Activated CD8-positive, alpha-beta T cell treated with anti-CD3 and anti-CD28 coated beads for 36 hours (primary cell): ENCODE data around the gene UBE2G1. TPM values are rescaled to one million over a fixed set of nuclear protein-coding genes. Genes with fewer than 3 reads are reported as not detected.

Experiments used
- ATAC-seq: fragments of 200-7000 bp; cut with Tn5 transposase; one replicate; pipeline ENCODE4 v1.10.0; 2021; ENCODE audit warnings: mild to moderate bottlenecking, moderate library complexity
- CTCF ChIA-PET: fragments of 350-600 bp; sonication (Branson Sonifier 250); formaldehyde crosslinking; loops from one replicate; lab custom pipeline; 2021; ENCODE audit warnings: antibody characterized with exemption; lab: Charles Lee
- POLR2A ChIA-PET: fragments of 350-600 bp; sonication (Branson Sonifier 250); formaldehyde crosslinking; loops from one replicate; lab custom pipeline; 2021; ENCODE audit warnings: antibody characterized with exemption; lab: Charles Lee
- DNase-seq: peaks from one replicate; pipeline ENCODE4 v3.0.0-alpha.2; 2020
- H3K27ac Mint-ChIP-seq: one replicate; pipeline ENCODE4 v1.8.0; 2021; ENCODE audit warnings: mild to moderate bottlenecking, mixed read lengths
- H3K27me3 Mint-ChIP-seq: one replicate; pipeline ENCODE4 v1.8.0; 2021; ENCODE audit warnings: mixed read lengths
- H3K36me3 Mint-ChIP-seq: one replicate; pipeline ENCODE4 v1.8.0; 2021; ENCODE audit warnings: low read depth, mixed read lengths
- H3K4me1 Mint-ChIP-seq: one replicate; pipeline ENCODE4 v1.8.0; 2021; ENCODE audit warnings: low read depth, mixed read lengths
- H3K4me3 Mint-ChIP-seq: one replicate; pipeline ENCODE4 v1.8.0; 2021; ENCODE audit warnings: mild to moderate bottlenecking, moderate library complexity, mixed read lengths
- H3K9me3 Mint-ChIP-seq: one replicate; pipeline ENCODE4 v1.8.0; 2021; ENCODE audit warnings: mixed read lengths
- CTCF ChIP-seq: fragments of 200-600 bp; IDR thresholded peaks from one replicate; pipeline ENCODE4 v1.8.0; 2022; ENCODE audit warnings: antibody characterized with exemption, mild to moderate bottlenecking
- intact Hi-C: fragments of 100-400 bp; cut with micrococcal nuclease; formaldehyde crosslinking; loops from one replicate; pipeline ENCODE4 v1.10.0; 2022
- total RNA-seq, 2 experiments: library from RNA; stranded (reverse); gene quantifications; one replicate each; pipeline ENCODE4 v1.2.3, GENCODE V29; 2021

Gene UBE2G1
- total RNA-seq, 2 experiments from 2014 or later: 40.2 to 44.0 TPM

DNA sequence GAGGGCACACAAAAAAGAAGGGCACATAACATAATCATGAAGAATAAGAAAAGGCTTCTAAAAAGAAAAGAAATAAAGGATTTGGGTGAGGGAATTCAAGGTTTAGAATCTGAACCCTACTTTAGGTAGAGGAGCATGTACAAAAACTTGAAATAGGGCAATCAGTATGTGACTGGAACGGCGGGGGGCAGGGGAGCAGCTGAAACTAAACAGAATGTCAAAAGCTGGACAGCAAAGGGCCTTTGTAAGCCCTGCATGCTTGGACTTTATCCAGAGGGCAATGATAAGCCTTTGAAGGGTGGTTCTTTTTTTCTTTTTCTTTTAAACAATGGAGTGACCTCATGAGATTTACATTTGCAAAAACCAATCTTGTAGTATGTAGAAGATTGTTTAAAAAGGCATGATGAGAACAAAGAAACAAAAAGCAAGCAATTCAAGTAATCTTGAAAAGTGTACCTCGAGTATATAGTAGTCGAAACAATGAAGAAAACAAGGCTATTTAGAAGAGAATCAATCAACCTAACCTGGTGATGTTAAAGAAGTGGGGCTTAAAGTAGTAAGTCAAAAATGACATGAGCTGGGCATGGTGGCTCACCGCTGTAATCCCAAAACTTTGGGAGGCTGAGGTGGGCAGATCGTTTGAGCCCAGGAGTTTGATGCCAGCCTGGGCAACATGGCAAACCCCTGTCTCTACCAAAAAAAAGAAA is 56.0 kb downstream of the UBE2G1 start:
- Mint-ChIP-seq H3K36me3 (no peaks in the 10 kb centered on the region), H3K4me1 (peaks cover 54% of the 10 kb centered on the region), H3K9me3 (no peaks in the 10 kb centered on the region), H3K4me3 (no peak overlapping the region), H3K27ac (peak overlapping the region; percentile 4), H3K27me3 (no peaks in the 10 kb centered on the region)
- POLR2A ChIA-PET: no interaction called here
- DNase-seq: no peak
- no peak for TF ChIP-seq CTCF
- intact Hi-C loops: no loop called here
- ATAC-seq: no peak
- CTCF ChIA-PET: no interaction called here

DNA sequence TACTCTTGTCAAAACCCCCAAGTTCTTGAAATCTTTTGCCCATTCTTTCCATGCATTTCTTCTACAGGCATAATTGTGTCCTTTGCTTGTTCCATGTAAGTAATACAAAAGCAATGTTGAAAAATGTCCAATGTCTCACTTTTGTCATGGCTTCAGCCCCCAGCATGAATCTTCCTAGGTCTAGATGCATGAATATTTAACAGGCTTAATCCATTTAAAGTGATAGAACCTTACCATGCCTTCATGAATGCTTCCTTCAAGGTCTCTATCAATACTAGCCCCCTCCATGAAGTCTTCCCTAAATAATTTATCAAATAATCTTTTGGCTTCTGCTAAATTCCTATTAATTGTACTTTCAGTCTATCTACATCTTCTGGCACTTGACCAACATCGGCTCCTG is 56.6 kb downstream of the UBE2G1 start:
- ATAC-seq (no peak), DNase-seq (no peak)
- Mint-ChIP-seq H3K27ac (peak overlapping the region; percentile 58), H3K4me1 (peaks cover 53% of the 10 kb centered on the region), H3K9me3 (no peaks in the 10 kb centered on the region), H3K36me3 (no peaks in the 10 kb centered on the region), H3K27me3 (no peaks in the 10 kb centered on the region), H3K4me3 (no peak overlapping the region)
- intact Hi-C loops: no loop called here
- TF ChIP-seq CTCF: no peak
- ChIA-PET POLR2A (no interaction called here), CTCF (no interaction called here)

GRCh38 chr17:4307179-4307930 is 59.1 kb downstream of the UBE2G1 start:
- CTCF ChIA-PET: interaction anchor here (0.7 to 1.4 kb wide), 2 partner anchors 12 to 106 kb away, joined by 3 to 4 read pairs; no protein-coding TSS in a partner anchor
- H3K9me3 Mint-ChIP-seq: no peaks in the 10 kb centered on the region
- H3K27ac Mint-ChIP-seq: peak overlapping the region; percentile 70
- DNase-seq (no peak), ATAC-seq (no peak)
- intact Hi-C loops: no loop called here
- peaks cover 4% of the 10 kb centered on the region for H3K36me3 Mint-ChIP-seq
- no peak overlapping the region for H3K4me3 Mint-ChIP-seq
- POLR2A ChIA-PET: interaction anchor here (0.7 kb wide), 1 partner anchor 14 kb away, joined by 3 read pairs; no protein-coding TSS in a partner anchor
- H3K4me1 Mint-ChIP-seq: peaks cover 30% of the 10 kb centered on the region
- no peak for TF ChIP-seq CTCF
- no peaks in the 10 kb centered on the region for H3K27me3 Mint-ChIP-seq

- ATAC-seq (no peak), DNase-seq (no peak)
- H3K27me3 Mint-ChIP-seq: no peaks in the 10 kb centered on the region
- H3K9me3 Mint-ChIP-seq: no peaks in the 10 kb centered on the region
- H3K4me3 Mint-ChIP-seq: no peak overlapping the region
- TF ChIP-seq CTCF: no peak
- ChIA-PET CTCF (interaction anchor here (1.0 to 2.0 kb wide), 8 partner anchors 33 to 126 kb away, joined by 3 to 6 read pairs (median 4); no protein-coding TSS in a partner anchor), POLR2A (no interaction called here)
- H3K4me1 Mint-ChIP-seq: peaks cover 17% of the 10 kb centered on the region
- no peak overlapping the region for H3K27ac Mint-ChIP-seq
- intact Hi-C loops: no loop called here
- H3K36me3 Mint-ChIP-seq: peaks cover 10% of the 10 kb centered on the region
Observed at GRCh38 chr17:4305224-4305623, 61.3 kb downstream of the UBE2G1 start.
